Stimulated activated CD4-positive, alpha-beta T cell treated with anti-CD3 and anti-CD28 coated beads, Interleukin-1b, Interleukin-23, amount 100 ng/mL, for 1 hour (primary cell): ENCODE results near the gene ZFP36L2.
"Not testable (repeated sequence)": the region's sequence is repeated elsewhere in the genome, so short reads cannot be mapped to it uniquely, and the experiment has no call there.

Source experiments
- DNase-seq, 2 donors: peaks; one replicate each; pipeline ENCODE4 v3.0.0-alpha.2; 2020; ENCODE audit warnings: low read depth in 2 of 2

ZFP36L2 gene

DNA sequence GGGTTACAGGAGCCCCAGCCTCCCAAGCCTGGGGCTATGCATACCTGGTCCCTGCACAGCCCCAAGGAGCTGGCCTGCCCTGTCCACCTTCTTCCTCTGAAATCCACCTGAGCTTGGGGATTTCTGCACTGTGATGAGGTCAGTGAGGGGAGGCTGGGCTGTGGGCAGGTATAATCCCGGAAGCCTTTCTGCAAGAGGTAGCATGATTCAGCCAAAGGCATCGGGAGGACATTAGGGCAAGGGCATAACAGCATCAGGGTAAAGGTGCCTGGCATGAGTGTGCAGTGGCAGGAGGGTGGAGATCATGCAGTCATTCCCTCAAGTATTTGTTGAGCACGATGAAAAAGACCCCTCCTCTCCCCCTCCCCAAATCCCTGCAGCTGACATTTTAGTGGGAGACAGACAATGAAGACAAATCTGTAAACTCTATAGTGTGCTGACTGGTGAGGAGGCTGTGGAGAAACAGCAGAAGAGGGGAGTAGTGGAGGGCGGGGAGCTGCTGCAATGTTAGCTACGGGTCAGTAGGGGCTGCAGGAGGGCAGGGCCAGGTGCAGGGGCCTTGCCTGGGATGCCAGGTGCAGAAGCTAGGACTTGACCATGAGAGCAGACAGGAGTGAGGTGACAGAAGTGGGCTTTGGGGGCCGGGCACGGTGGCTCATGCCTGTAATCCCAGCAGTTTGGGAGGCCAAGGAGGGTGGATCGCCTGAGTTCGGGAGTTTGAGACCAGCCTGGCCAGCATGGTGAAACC lies 18.7 kb downstream of the ZFP36L2 start:
- no peak for DNase-seq

DNA sequence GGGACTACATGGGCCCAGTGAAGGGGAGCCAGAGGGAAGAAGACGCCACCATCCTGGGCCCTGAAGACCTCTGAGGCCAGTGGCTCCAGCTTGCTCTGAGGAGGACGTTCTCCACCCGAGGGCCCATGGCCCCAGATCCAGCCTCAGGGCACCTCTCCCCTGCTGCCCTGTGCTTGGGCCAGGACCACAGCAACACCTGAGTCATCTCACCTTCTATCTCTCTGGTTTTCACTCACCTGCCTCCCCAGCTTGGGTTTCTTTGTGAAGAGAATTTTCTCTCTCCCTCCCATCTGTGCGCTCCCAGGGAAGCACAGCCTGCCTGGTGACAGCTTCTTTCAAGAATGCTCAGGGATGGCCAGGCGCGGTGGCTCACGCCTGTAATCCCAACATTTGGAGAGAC lies 19.8 kb downstream of the ZFP36L2 start:
- DNase-seq, result no peak

DNA sequence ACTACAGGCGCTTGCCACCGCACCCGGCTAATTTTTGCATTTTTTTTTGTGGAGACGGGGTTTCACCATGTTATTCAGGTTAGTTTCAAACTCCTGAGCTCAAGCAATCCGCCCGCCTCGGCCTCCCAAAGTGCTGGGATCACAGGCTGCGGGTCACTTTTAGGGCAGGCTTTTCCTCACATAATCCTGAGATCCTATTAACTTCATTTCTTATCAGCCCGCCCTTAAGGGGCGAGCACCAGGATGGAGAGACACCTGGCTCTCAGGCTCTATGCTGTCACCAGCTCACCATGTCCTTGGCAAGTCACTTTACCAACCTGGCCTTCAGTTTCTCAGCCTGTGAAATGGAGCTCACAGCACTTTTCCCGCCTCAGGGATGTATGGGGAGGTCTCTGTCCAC lies 23.0 kb downstream of the ZFP36L2 start:
- DNase-seq, result no peak

DNA sequence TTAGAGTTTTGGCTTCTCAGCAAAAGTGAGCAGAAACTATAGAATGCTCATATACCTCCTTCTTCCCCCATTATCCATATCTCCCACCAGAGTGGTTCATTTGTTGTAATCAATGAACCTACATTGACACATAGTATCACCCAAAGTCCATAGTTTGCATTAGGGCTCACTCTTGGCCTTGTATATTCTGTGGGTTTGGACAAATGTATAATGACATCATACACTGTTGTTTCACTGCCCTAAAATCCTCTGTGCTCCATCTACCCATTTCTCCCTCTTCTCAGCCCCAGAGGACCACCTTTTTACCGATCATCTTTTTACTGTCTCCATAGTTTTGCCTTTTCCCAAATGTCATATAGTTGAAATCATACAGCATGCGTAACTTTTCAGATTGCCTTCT lies 24.1 kb downstream of the ZFP36L2 start:
- DNase-seq, result no peak

DNA sequence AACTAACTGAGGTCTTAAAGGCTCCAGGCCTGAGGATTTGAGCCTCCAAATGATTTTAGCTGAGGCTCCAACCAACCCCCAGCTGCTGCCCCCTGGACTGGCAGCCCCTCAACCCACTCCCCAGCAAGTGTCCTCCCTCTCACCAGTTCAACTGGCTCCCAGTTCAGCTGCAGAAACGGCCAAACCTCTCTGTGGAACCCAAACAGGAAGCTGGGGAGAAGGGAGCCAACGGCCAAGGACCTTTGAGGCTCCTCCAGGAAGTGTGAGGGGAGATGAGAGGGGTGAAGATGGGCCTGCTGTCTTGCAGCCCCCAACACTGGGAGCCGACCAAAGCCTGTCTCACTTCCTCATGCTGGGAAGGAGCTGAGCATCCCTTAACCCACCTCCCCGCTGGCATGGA lies 24.9 kb downstream of the ZFP36L2 start:
- DNase-seq, result no peak

DNA sequence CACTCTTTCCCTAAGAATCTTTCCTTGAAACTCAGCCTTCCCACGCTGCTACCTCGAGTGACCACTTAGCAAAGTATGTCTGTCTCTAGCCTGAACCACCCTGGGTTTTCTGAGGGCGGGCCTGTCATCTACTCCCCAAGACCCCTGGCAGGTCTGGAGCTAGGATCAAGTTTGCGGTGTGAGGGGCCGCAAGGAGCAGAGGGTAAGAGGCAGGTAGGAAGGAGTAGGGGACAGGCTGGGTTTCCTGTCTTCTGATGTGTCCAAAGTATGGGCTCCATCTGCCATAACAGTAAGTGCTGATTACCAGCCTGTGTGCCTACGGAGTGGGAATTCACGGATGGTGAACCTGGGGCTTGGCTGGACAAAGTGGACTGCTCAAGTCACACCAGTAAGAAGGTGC lies 25.4 kb downstream of the ZFP36L2 start:
- DNase-seq, result no peak

DNA sequence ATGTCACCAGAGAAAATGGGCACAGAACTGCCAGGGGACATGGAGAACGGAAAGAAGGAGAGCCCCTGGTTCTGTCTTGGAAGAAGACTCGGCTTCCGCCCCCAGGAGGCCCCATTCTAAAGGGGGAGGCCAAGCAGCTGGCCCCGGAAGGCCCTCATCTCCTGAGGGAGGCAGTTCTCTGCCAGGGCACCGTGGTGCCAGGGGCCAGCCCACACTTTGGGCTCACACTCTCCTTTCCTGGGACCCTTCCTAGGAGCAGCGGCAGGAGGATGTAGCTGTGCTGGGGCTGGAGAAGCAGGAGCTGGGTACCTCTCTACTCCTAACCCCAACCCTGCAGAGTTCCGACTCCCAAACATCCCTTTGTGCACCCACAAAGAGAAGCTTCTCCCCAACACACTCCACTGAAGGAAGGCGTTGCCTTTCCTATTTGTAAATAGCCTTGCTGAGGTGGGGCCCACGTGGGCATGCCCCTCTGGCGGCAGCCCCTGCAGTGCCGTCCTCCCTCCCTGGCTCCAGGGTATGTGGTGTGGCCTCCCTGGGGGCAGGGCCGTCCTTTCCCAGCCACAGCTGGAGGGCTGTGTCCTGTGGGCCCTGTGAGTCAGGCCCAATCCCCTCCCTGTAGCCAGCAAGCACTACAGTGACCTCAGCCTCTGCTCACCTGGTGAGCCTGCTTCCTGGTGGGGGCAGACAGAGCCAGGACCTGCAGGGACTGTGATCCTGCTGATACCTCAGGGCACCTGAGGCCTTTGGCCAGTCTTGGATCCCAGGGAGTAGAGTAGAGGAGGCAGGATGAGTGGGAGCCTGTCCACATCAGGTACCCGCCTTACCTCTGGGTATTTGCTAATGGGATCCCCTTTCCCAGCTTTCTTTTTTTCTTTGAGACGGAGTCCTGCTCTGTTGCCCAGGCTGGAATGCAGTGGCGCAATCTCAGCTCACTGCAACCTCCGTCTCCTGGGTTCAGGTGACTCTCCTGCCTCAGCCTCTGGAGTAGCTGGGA lies 26.6 kb downstream of the ZFP36L2 start:
- no peak for DNase-seq

DNA sequence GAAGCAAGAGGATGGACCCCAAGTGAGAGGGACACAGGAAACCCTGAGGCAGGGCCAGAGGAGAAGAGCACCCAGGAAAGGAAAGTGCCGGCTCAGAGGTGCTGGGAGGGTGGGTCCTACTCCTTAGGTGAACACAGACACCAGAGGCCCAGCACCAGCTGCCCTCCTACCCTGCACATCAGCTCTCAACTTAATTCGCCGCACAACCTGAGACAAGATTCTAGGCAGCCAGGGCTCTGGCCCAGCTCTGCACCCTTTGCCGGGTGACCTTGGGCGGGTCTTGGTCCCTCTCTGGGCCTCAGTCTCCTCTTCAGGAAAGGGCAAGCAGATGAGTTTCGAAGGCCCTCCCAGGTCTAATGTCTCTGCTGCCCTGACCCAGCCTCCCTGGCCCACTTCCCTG lies 28.1 kb downstream of the ZFP36L2 start:
- DNase-seq, result no peak

DNA sequence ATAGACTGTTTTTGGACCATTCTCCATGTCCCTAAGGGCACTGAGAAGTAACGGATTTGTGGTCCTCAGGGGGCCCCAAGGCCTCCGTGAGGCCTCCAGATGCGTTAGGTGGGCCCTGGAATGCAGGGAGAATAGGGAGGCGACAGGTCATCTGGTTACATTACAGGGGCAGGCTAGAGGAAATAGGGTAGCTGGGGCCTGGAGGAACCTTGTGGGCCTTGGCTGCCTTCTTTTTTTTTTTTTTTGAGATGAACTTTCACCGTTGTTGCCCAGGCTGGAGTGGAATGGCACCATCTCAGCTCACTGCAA lies 28.9 kb downstream of the ZFP36L2 start:
- no peak for DNase-seq

DNA sequence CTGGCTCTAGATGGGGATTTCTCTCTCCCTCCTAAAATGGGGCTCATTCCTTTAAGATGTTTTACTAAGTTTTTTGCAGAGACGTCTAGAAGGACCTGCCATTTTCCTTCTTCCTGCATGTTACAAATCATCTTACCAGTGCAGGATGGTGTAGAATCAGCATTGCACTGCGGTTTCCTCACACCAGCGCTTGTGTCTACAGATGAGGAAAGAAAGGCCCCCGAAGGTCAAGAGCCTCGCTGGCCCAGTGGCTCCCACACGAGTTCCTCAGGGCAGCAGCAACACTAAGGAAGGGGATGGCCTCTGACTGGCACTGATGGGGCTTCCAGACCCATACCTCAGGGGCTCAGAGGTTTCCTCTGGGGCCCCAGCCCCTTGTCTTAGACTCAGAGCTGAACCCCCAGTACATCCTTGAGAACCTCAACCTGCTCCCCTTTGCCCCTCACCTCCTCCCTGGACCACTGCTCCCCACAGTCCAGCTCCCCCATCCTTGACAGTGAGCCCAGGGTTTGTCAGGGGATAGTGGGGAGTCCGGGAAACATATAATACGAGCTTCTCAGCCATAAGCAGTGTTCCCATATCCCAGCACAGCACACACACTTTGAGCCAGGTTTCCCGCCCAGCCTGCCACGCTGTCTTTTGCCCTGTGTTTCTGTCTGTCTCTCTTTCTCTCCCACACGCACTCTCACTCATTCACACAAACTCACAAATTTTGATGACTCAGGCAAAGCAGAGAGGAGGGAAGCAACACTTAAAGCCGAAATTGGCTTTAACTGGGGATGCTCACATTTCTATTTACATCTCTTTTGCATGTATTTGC lies 29.4 kb downstream of the ZFP36L2 start:
- DNase-seq, result no peak

DNA sequence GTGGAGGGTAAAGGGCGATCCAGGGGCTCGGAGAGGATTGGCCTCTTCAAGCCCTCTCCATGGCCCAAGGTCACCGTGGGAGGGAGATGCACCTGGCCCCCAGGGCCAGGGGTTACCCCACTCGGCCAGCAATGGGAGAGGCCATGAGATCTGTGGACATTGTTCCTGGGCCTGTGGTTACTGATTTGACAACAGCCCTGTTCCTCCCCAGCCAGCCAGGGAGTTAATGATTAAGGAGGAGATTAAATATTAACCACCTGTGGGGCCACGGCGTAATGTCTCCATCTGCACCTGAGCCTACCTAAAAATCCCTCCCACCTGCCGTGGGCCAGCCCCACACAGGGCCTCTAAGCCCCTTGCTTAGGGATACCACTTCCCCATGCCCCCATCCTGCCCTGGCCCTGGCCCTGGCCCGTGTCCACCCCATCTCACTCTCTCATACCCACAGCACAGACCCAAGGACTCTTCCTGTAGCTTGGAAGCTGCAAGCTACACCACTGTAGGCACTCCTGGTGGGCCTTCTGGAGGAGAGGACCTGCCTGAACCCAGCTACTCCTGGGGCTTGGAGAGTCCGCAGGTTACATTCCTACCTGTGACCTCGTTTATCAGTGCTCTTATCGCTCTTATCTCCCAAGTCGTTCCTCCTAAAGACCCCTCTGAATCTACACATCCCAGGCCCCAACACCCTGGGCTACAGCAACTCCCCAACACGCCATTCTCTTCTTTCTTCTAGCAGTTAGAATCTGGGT lies 32.1 kb downstream of the ZFP36L2 start:
- DNase-seq, result no peak

DNA sequence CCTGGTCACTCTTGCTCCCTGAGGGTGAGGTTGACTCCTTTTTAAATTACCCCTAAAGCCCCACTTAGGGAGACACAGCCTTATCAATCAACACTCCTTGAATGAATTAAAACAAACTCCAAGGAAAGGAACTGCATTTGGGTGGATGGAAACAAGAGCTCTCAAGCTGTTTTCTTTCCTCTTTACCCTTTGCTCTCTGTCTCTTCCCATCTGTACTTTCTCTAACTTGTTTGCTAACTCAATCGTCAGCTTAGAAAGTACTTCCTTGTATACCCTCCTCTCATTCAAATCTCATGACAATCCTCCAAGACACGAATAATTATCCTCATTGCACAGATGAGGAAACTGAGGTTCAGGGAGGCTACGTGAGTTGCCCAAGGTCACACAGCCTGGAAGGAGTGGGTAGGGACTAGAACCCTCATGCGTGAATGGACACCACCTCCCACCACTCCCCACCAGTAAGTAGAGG lies 32.7 kb downstream of the ZFP36L2 start:
- DNase-seq, result no peak

DNA sequence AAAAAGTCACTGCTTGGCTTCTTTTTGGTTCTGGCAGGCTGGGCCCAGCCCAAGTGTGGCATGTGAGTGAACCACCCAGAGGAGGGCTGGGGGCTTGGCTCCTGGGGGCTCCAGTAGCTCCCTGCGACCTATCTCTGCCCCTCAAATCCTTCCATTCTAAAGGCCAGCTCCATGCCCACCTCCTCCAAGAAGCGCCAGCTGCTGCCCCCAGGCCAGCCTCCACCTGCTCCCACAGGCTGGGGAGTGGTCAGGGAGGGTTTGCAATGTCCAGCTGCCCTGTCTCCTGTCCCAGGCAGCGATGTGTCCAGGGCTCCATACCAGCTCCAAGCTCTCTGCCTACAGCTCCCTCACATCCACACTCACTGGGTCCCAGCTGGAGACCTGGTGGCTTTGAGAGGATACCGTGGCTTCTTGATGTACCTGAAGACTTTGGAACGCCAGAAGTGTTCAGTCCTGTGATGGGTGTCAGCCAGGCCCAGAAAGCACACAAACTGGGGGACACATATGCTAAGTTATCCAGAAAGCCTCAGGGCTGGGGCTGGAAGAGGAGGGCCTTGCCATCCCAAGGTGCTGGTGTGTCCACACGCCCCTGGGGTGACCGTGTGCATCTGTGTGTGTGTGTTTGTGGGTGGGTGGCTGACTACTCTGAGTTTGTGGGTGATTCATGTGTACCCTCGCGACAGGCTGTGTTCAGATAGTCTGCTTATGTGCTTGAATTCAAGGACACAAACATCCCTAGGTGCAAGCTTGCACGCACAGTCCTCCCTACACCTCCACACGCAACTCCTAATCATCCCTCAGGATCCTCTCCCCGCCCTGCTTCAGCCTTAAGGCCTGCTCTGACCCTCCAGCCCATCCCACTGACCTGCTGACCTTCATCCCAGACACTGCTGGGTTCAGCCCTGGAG lies 33.4 kb downstream of the ZFP36L2 start:
- DNase-seq, result no peak

DNA sequence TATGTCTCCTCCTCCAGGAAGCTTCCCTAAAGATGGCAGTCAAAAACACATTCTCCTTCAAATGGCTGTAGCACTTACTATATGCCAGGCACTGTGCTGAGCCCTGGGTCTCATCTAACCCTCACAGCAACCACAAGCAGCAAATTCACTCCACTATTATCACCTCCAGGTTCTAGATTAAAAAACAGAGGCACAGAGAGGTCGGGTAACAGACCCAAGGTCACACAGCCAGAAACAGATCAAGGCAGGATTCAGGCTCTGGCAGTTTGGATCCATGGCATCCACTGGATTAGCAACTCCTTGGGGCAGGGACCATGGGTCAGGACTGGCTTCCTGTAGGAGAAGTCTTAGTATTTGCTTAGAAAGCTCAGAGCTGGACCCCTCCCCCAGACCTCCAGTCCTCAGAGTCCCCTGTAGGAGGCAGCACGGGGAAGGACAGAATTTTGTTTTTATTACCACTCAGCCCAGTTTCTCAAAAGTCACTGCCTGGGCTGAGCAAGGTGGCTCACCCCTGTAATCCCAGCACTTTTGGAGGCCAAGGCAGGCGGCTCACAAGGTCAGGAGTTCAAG lies 34.4 kb downstream of the ZFP36L2 start:
- no peak for DNase-seq

DNA sequence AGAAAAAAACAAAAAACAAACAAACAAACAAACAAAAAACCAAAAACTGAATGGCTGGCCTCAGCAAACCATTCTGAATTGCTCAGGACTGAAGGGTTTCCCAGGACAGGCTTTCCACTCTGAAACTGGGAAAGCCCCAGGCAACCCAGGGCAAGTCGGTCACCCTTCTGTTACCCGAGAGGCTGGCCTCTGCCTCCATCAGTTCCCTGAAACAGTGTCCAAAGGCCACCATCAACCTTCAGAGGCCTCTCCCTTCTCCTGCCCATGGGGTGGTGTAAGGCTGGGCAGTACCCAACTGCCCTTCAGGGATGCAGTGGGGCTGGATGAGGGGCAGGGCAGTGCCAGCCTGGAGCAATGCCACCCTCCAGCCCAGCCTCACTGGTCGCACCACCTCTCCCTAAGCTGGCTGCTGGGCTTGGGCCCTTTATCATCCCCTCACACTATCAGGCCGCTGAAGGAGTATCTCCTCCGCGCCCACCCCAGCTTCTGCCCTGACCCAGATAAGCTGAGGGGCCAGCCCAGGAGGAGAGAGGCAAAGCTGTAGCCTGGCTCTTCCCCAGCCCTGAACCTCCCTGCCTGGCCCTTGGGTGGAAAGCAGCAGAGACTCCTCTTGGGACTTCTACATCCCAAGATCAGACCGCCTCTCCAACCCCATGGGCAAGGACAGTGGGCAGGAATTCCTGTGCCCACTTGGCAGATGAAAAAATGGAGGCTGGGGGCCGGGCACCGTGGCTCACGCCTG lies 35.9 kb downstream of the ZFP36L2 start:
- no peak for DNase-seq

DNA sequence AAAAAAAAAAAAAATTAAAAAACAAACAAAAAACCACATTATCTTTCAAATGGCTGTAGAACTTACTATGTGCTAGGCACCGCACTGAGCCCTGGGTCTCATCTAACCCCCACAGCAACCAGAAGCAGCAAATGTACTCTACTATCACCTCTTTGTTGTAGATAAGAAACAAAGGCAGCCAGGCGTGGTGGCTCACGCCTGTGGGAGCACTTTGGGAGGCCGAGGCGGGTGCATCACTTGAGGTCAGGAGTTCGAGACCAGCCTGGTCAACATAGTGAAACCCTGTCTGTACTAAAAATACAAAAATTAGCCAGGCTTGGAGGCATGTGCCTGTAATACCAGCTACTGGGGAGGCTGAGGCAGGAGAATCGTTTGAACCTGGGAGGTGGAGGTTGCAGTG lies 36.5 kb downstream of the ZFP36L2 start:
- DNase-seq, result not testable (repeated sequence)

DNA sequence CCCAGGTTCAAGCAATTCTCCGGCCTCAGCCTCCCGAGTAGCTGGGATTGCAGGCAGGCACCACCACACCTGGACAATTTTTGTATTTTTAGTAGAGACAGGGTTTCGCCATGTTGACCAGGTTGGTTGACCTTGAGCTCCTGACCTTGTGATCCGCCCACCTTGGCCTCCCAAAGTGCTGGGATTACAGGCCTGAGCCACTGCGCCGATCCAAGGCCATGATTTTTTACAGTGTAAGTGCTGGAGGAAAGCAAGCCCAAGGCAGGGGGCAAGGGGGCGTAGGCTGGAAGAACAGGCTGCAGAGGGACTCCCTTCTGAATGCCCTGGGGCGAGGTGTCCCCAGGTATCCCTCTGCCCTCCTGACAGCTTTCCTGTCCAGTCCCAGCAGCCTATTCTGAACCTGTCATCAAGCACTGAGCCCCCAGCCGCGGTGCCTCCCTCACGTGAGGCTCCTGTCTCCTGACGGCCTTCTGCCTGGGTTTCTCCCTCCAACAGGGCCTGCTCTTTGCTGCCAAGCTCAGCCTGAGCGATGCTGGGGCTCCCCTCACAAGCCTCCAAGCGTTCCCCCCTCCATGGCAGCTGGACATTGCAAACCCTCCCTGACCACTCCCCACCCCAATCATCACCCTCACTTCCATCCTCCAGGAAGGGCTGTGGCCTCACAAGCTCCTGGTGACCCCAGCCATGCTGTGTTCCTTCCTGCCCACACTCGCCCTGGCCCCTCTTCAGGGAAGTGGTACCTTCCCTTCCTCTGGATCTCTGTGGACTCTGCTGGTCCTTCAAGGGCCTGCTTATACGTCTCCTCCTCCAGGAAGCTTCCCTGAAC lies 37.6 kb downstream of the ZFP36L2 start:
- no peak for DNase-seq

DNA sequence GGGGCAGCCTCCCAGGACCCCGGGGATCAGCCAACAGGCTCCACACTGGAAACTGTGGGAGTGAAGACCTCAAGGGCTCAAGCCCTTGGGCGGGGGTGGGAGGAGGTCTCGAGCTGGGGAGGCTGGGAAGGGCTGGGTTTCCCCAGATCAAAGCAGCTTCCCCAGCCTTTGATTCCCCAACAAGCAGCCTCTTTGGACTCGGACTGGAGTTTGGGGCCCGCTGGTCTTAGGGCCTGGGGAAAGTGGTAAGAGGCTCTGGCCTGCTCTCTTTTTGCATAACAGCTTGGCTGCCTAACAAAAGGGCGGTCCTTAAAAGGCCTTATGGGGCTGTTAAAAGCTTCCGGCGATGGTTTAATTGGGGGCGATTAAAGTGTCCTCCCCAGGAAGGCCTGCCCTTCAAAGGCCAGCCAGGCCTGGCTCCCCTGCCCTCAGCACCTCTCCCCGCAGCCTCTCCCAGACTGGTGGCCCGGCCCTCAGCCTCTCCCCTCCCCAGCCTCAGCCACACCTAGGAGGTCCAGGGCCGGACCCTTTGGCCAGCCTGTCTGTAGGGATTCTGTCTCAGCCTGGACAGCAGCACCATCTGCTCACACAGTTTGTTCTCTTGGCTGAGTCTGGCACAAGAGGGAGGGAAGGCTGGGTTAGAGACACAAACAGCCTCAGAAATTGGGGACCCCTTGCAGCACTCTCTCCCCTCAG lies 39.6 kb downstream of the ZFP36L2 start:
- no peak for DNase-seq
